Gastroesophageal sphincter (tissue), 4 donors: Measurements from ENCODE around the gene JARID2. TPM values are rescaled to one million over a fixed set of nuclear protein-coding genes. Genes with fewer than 3 reads are reported as not detected.

Experiments used
- ATAC-seq: fragments of 150-250 bp; one replicate; pipeline ENCODE4 v1.9.1; 2016; ENCODE audit warnings: mild to moderate bottlenecking, moderate library complexity
- H3K27ac ChIP-seq, 4 donors: fragments of 200-600 bp; sonication (generic) in 3 of 4; 1 replicate in 3 of 4; 2 replicates in 1 of 4; pipeline ENCODE4 v1.5.1; 2016 to 2019
- H3K27me3 ChIP-seq: fragments of 200-600 bp; sonication (generic); one replicate; pipeline ENCODE4 v1.5.1; 2019
- H3K36me3 ChIP-seq, 2 donors: fragments of 200-600 bp; sonication (generic); one replicate each; pipeline ENCODE4 v1.5.1; 2019; ENCODE audit warnings: control low read depth in 1 of 2
- H3K4me1 ChIP-seq, 3 donors: fragments of 200-600 bp; sonication (generic); 1 replicate in 2 of 3; 2 replicates in 1 of 3; pipeline ENCODE4 v1.5.1; 2016 to 2019; ENCODE audit warnings: control low read depth in 2 of 3
- H3K4me3 ChIP-seq, 2 donors: fragments of 200-600 bp; sonication (generic); one replicate each; pipeline ENCODE4 v1.5.1; 2019; ENCODE audit warnings: mild to moderate bottlenecking in 1 of 2, moderate library complexity in 1 of 2
- H3K9me3 ChIP-seq, 3 donors: fragments of 200-600 bp; sonication (generic); one replicate each; pipeline ENCODE4 v1.5.1; 2017 to 2019; ENCODE audit warnings: control low read depth in 2 of 3
- CTCF ChIP-seq, 4 experiments: fragments of 200-600 bp in 2 of 4; fragments of 450-650 bp in 2 of 4; sonication (generic) in 1 of 4; IDR thresholded peaks; one replicate each; pipeline ENCODE4 v1.5.1; 2017 to 2019; ENCODE audit warnings: antibody characterized with exemption in 4 of 4, mild to moderate bottlenecking in 2 of 4, moderate library complexity in 2 of 4
- EP300 ChIP-seq: sonication (generic); formaldehyde crosslinking; IDR thresholded peaks from one replicate; pipeline ENCODE4 v1.6.1; 2017; ENCODE audit warnings: antibody characterized with exemption, mild to moderate bottlenecking
- POLR2A ChIP-seq, 2 donors: fragments of 450-650 bp; IDR thresholded peaks; one replicate each; pipeline ENCODE4 v1.6.1; 2017; ENCODE audit warnings: antibody characterized with exemption in 2 of 2, mild to moderate bottlenecking in 2 of 2, moderate library complexity in 1 of 2
- POLR2AphosphoS5 ChIP-seq: sonication (generic); formaldehyde crosslinking; IDR thresholded peaks from one replicate; pipeline ENCODE4 v1.6.1; 2017; ENCODE audit warnings: antibody characterized with exemption
- WGBS, 2 donors: methylation state at CpG; one replicate each; pipeline ENCODE4 v1.1.5; 2018; ENCODE audit warnings: low coverage in 1 of 2; 5-methylcytosine and 5-hydroxymethylcytosine counted together
- total RNA-seq, 4 donors: library from RNA; depleted of rRNA; stranded (reverse); fragments of >200 nt; gene quantifications; one replicate each; pipeline ENCODE4 v1.1.0, GENCODE V29; 2016

JARID2 gene
- total RNA-seq, 4 donors from 2014 or later = 6.8 to 12.3 (median 8.5) TPM

- H3K9me3 ChIP-seq = no peaks in the 10 kb centered on the region
- H3K4me1 ChIP-seq = peaks cover 3 to 66% (median 11%) of the 10 kb centered on the region in 3 donors
- H3K36me3 ChIP-seq = no peaks in the 10 kb centered on the region
- ATAC-seq = no peak
- TF ChIP-seq POLR2AphosphoS5 (no peak), EP300 (no peak), CTCF (IDR thresholded peaks at IDR 0.05) (no peak), POLR2A (IDR thresholded peaks at IDR 0.05) (no peak)
- no peak overlapping the region for H3K27ac ChIP-seq
- no peak overlapping the region for H3K4me3 ChIP-seq
- no peaks in the 10 kb centered on the region for H3K27me3 ChIP-seq
Measured at GRCh38 chr6:15305496-15305895, 59.6 kb downstream of the JARID2 start.

GRCh38 chr6:15305909-15306308, 60.0 kb downstream of the JARID2 start:
- ATAC-seq = no peak
- Histone ChIP-seq H3K4me1 (peaks cover 3 to 68% (median 11%) of the 10 kb centered on the region in 3 donors), H3K4me3 (no peak overlapping the region), H3K9me3 (no peaks in the 10 kb centered on the region), H3K36me3 (no peaks in the 10 kb centered on the region), H3K27me3 (no peaks in the 10 kb centered on the region), H3K27ac (no peak overlapping the region)
- 89 to 96% methylated on average over 4 to 7 of the region's 7 CpGs for WGBS, 2 donors
- TF ChIP-seq CTCF (IDR thresholded peaks at IDR 0.05) (no peak), POLR2AphosphoS5 (no peak)

GRCh38 chr6:15308435-15309213, 62.8 kb downstream of the JARID2 start:
- Histone ChIP-seq H3K9me3 (no peaks in the 10 kb centered on the region), H3K4me3 (no peak overlapping the region), H3K27ac (no peak overlapping the region), H3K27me3 (no peaks in the 10 kb centered on the region), H3K4me1 (peaks cover 3 to 85% (median 11%) of the 10 kb centered on the region in 3 donors), H3K36me3 (no peaks in the 10 kb centered on the region)
- 41 to 53% methylated on average over 5 of the region's 5 CpGs for WGBS, 2 donors
- TF ChIP-seq POLR2A (IDR thresholded peaks at IDR 0.05) (no peak), POLR2AphosphoS5 (no peak), EP300 (no peak), CTCF (IDR thresholded peaks at IDR 0.05) (no peak)
- ATAC-seq = no peak

GRCh38 chr6:15309611-15310283, 63.9 kb downstream of the JARID2 start:
- no peaks in the 10 kb centered on the region for H3K9me3 ChIP-seq
- H3K36me3 ChIP-seq = no peaks in the 10 kb centered on the region
- WGBS, 2 donors = 71 to 80% methylated on average over 3 of the region's 3 CpGs
- TF ChIP-seq POLR2AphosphoS5 = no peak
- TF ChIP-seq EP300 = no peak
- no peak for TF ChIP-seq POLR2A (IDR thresholded peaks at IDR 0.05)
- no peak for TF ChIP-seq CTCF (IDR thresholded peaks at IDR 0.05)
- peaks cover 3 to 78% (median 11%) of the 10 kb centered on the region in 3 donors for H3K4me1 ChIP-seq
- no peak for ATAC-seq
- H3K27ac ChIP-seq = no peak overlapping the region
- no peak overlapping the region for H3K4me3 ChIP-seq
- H3K27me3 ChIP-seq = no peaks in the 10 kb centered on the region

- no peaks in the 10 kb centered on the region for H3K9me3 ChIP-seq
- H3K36me3 ChIP-seq = no peaks in the 10 kb centered on the region
- WGBS, 2 donors = 77 to 81% methylated on average over 3 of the region's 7 CpGs
- no peaks in the 10 kb centered on the region for H3K27me3 ChIP-seq
- peaks cover 3 to 69% (median 11%) of the 10 kb centered on the region in 3 donors for H3K4me1 ChIP-seq
- no peak for ATAC-seq
- no peak for TF ChIP-seq EP300
- TF ChIP-seq POLR2A (IDR thresholded peaks at IDR 0.05) = no peak
- TF ChIP-seq CTCF (IDR thresholded peaks at IDR 0.05) = no peak
- no peak for TF ChIP-seq POLR2AphosphoS5
- H3K27ac ChIP-seq = no peak overlapping the region
- no peak overlapping the region for H3K4me3 ChIP-seq
Measured at GRCh38 chr6:15310680-15311079, 64.8 kb downstream of the JARID2 start.
